Endothelial cell of umbilical vein (primary cell): ENCODE measurements around the gene FAM53A. TPM values are rescaled to one million over a fixed set of nuclear protein-coding genes. Genes with fewer than 3 reads are reported as not detected.

ENCODE experiments used
- Bru-seq: library from RNA; stranded (reverse); fragments of 400-500 nt; gene quantifications from one replicate; lab custom pipeline; 2021; lab: Mats Ljungman, UMichigan
- BruChase-seq, 2 experiments: library from RNA; stranded (reverse); fragments of 400-500 nt; gene quantifications; one replicate each; lab custom pipeline; 2021; lab: Mats Ljungman, UMichigan
- BruUV-seq: library from RNA; stranded (reverse); fragments of 400-500 nt; replicated peaks from 2 replicates; lab custom pipeline; 2021; lab: Mats Ljungman, UMichigan
- CTCF ChIA-PET: fragments of 300-600, 350-600 bp; sonication (Branson Sonifier 250); formaldehyde crosslinking; loops from one replicate; lab custom pipeline; 2021; ENCODE audit warnings: antibody characterized with exemption, inconsistent platforms; lab: Charles Lee
- POLR2A ChIA-PET: fragments of 300-600, 350-600 bp; sonication (Branson Sonifier 250); formaldehyde crosslinking; loops from one replicate; lab custom pipeline; 2021; ENCODE audit warnings: antibody characterized with exemption, inconsistent platforms; lab: Charles Lee
- DNase-seq: peaks from one replicate; pipeline ENCODE4 v3.0.0-alpha.2; 2011; ENCODE audit warnings: low read depth, low spot score
- FAIRE-seq: peaks from 2 replicates; lab custom pipeline; 2011; peaks lifted over from hg19 to GRCh38; lab: Jason Lieb, UNC
- H2AFZ ChIP-seq: 2 replicates; pipeline ENCODE4 v1.6.0; 2012; ENCODE audit warnings: low read depth, low read length, control low read depth, inconsistent platforms
- H3K27ac ChIP-seq: 2 replicates; pipeline ENCODE4 v1.5.1; 2011; ENCODE audit warnings: low read depth, mild to moderate bottlenecking, control low read depth, low read length, moderate library complexity; ENCODE audit not compliant: insufficient read depth
- H3K27me3 ChIP-seq, 2 experiments: 2 replicates each; pipeline versions ENCODE4 v1.6.0 to v1.6.1; 2011; ENCODE audit warnings: low read length in 2 of 2, mixed read lengths in 1 of 2; ENCODE audit not compliant: control insufficient read depth in 2 of 2, insufficient read depth in 2 of 2
- H3K36me3 ChIP-seq, 2 experiments: 2 replicates in 1 of 2; 3 replicates in 1 of 2; pipeline ENCODE4 v1.5.1; 2011; ENCODE audit warnings: low read length in 2 of 2, mild to moderate bottlenecking in 1 of 2, moderate library complexity in 1 of 2; ENCODE audit not compliant: control insufficient read depth in 2 of 2, insufficient read depth in 2 of 2; ENCODE audit errors: extremely low read depth in 1 of 2
- H3K4me1 ChIP-seq: 3 replicates; pipeline ENCODE4 v1.5.1; 2011; ENCODE audit warnings: mild to moderate bottlenecking, low read length; ENCODE audit not compliant: control insufficient read depth, insufficient read depth; ENCODE audit errors: extremely low read depth
- H3K4me2 ChIP-seq: 2 replicates; pipeline ENCODE4 v1.6.1; 2011; ENCODE audit warnings: low read length, control low read depth, mixed read lengths; ENCODE audit not compliant: insufficient read depth
- H3K4me3 ChIP-seq, 3 experiments: fragments of 200-600 bp in 1 of 3; sonication (generic), shearing (Covaris generic) in 1 of 3; replicated peaks in 1 of 3; 2 replicates each; pipeline ENCODE4 v1.5.1; 2011 to 2016; ENCODE audit warnings: control low read depth in 3 of 3, low read length in 3 of 3, mild to moderate bottlenecking in 2 of 3, inconsistent platforms in 1 of 3, low read depth in 1 of 3, moderate library complexity in 1 of 3; ENCODE audit not compliant: insufficient read depth in 1 of 3
- H3K79me2 ChIP-seq: 2 replicates; pipeline ENCODE4 v1.6.0; 2012; ENCODE audit warnings: low read length, inconsistent platforms; ENCODE audit not compliant: control insufficient read depth, insufficient read depth
- H3K9ac ChIP-seq: replicated peaks from 2 replicates; pipeline ENCODE3; 2011; ENCODE audit warnings: low read length, control low read depth; ENCODE audit not compliant: insufficient read depth; ENCODE audit errors: extremely low read depth
- H3K9me1 ChIP-seq: replicated peaks from 3 replicates; pipeline ENCODE4 v1.6.0; 2011; ENCODE audit warnings: mild to moderate bottlenecking, low read length; ENCODE audit not compliant: control insufficient read depth, insufficient read depth; ENCODE audit errors: extremely low read depth
- H3K9me3 ChIP-seq: replicated peaks from 2 replicates; pipeline ENCODE4 v1.5.1; 2012; ENCODE audit warnings: low read length, inconsistent platforms; ENCODE audit not compliant: control insufficient read depth, insufficient read depth
- H4K20me1 ChIP-seq: replicated peaks from 2 replicates; pipeline ENCODE3; 2011; ENCODE audit warnings: mild to moderate bottlenecking, low read length; ENCODE audit not compliant: control insufficient read depth, insufficient read depth; ENCODE audit errors: extremely low read depth
- JUN ChIP-seq: IDR thresholded peaks from 2 replicates; pipeline ENCODE4 v1.6.1; 2011; ENCODE audit warnings: borderline replicate concordance, low read depth; ENCODE audit not compliant: insufficient read length, insufficient read depth
- POLR2A ChIP-seq: IDR thresholded peaks from 2 replicates; pipeline ENCODE4 v1.6.1; 2012; ENCODE audit warnings: low read depth, mild to moderate bottlenecking, control low read depth, low read length
- POLR2AphosphoS5 ChIP-seq: IDR thresholded peaks from 2 replicates; pipeline ENCODE4 v1.6.1; 2012; ENCODE audit warnings: low read depth, mild to moderate bottlenecking, control low read depth, low read length, moderate library complexity; ENCODE audit not compliant: insufficient read depth
- dilution Hi-C: fragments of 300-500 bp; cut with MboI; formaldehyde crosslinking; loops from one replicate; pipeline ENCODE4 v1.15.0; 2019; ENCODE audit warnings: low sequenced_read_pairs; ENCODE audit not compliant: extremely low pct_ligation_motif_present
- intact Hi-C: fragments of 100-400 bp; cut with micrococcal nuclease; formaldehyde crosslinking; loops from one replicate; pipeline ENCODE4 v1.10.0; 2022
- long read RNA-seq: library from polyadenylated mRNA; stranded (forward); transcript quantifications from one replicate; pipeline ENCODE4 v2.0.0, GENCODE V29; 2021
- polyA minus RNA-seq, 3 experiments: library from RNA; depleted of rRNA, polyadenylated mRNA; stranded (reverse); fragments of >200 nt; gene quantifications; 1 replicate in 1 of 3; 2 replicates in 2 of 3; pipeline ENCODE4 v1.2.3, GENCODE V29; 2011
- polyA plus RNA-seq, 4 experiments: library from polyadenylated mRNA; depleted of rRNA in 3 of 4; stranded (reverse) in 3 of 4; unstranded in 1 of 4; fragments of >200 nt; gene quantifications; 2 replicates each; pipeline versions ENCODE4 v1.2.1 to v1.2.3, GENCODE V29; 2011 to 2012; ENCODE audit warnings: missing spikeins in 1 of 4
- total RNA-seq: library from RNA; stranded (reverse); gene quantifications from 2 replicates; pipeline ENCODE4 v1.2.3, GENCODE V29; 2021

The FAM53A gene, protein sequence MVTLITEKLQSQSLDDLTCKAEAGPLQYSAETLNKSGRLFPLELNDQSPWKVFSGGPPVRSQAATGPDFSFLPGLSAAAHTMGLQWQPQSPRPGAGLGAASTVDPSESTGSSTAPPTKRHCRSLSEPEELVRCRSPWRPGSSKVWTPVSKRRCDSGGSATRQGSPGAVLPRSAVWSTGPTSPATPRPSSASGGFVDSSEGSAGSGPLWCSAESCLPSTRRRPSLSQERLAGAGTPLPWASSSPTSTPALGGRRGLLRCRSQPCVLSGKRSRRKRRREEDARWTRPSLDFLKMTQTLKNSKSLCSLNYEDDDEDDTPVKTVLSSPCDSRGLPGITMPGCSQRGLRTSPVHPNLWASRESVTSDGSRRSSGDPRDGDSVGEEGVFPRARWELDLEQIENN
- total RNA-seq = 1.3 and 1.7 TPM in 2 replicates
- polyA plus RNA-seq = 1.3 and 1.8 TPM in 2 replicates
- 0.83 and 1.6 TPM in 2 replicates for polyA plus RNA-seq (2011; cell fraction: cytosol; rRNA removed)
- 2.0 and 2.8 TPM in 2 replicates for polyA plus RNA-seq (2011; cell fraction: nucleus; rRNA removed)
- 0.25 and 1.3 TPM in 2 replicates for polyA plus RNA-seq (2012)
- 0.45 and 0.75 TPM in 2 replicates for polyA minus RNA-seq
- 1.7 TPM for polyA minus RNA-seq (2011; cell fraction: cytosol; rRNA and poly(A)+ RNA removed)
- polyA minus RNA-seq (2011; cell fraction: nucleus; rRNA and poly(A)+ RNA removed) = 1.5 and 1.9 TPM in 2 replicates
- percentile 31 among the genes with signal in this experiment for Bru-seq, nascent RNA
- BruChase-seq, experiment 1, labeled RNA remaining after a 6-hour chase = percentile 40 among the genes with signal in this experiment
- percentile 37 among the genes with signal in this experiment for BruChase-seq, experiment 2, labeled RNA remaining after a 2-hour chase
- long read RNA-seq, partial matches to known transcripts = 0 of 1 reads
- long read RNA-seq, other reads (novel, unspliced or antisense) = 0 of 1 reads

DNA sequence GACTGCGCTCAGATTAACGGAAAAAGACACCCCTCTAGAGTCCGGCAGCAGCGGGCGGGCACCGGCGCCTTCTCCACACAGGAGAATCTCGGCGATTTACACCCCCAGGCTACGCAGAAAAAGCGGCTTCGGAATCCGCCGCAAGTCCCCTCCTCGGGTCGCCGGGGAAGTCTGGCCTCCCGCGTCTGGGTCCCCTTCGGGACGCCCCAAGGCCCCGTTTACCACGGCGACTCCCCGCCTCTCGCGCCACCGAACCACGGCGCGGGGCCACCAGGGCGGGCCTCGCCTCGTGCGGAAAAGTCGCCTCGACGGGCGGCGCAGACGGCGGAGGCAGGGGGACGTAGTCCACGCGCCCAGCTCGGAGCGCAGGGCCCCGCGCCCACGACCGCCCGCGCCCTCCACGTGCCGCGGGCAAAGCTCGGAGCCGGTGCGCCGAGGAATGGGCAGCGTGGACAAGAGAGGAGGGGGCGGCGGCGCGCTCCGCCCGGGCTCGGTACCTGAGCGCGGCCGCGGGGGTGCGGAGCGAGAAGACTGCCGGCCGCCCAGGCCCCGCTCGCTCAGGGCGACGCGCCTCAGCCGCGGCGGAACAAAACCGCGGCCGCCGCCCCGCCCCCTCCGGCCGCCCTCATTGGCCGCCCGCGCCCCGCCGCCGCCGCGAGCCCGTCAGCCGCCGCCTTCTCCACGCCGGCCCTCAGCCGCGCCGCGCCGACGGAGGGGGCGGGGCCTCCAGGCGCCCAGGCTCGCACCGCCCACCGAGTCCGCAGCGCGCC, at the start of gene FAM53A:
Gene FAM53A, minus strand, starts transcription at position 578 of the 770 bp plus-strand sequence. CDS start 15,572 bp downstream, outside the sequence.
- Histone ChIP-seq H3K79me2 (no peaks in the 10 kb centered on the region), H3K4me3 (peak within 1 kb of the TSS; percentile 19 to 49 (median 47)), H4K20me1 (no peaks in the 10 kb centered on the region), H3K27ac (no peak within 1 kb of the TSS), H3K36me3 (no peaks in the 10 kb centered on the region), H3K4me1 (peaks cover 10% of the 10 kb centered on the region), H3K9me3 (no peaks in the 10 kb centered on the region), H3K9me1 (no peaks in the 10 kb centered on the region), H2AFZ (peak within 1 kb of the TSS; percentile 90), H3K27me3 (no peaks in the 10 kb centered on the region), H3K4me2 (peak within 1 kb of the TSS; percentile 81), H3K9ac (peak within 1 kb of the TSS; percentile 34)
- DNase-seq (peak; percentile 84), FAIRE-seq (peak; percentile 79)
- peak; percentile 64 for TF ChIP-seq POLR2AphosphoS5
- TF ChIP-seq JUN = no peak
- peak; percentile 43 for TF ChIP-seq POLR2A
- intact Hi-C loops = loop anchor here (2.0 kb wide), 1 partner anchor 29 kb away; the partner anchor contains the start of gene SLBP
- no TSS peak for BruUV-seq
- ChIA-PET POLR2A (no interaction called here), CTCF (interaction anchor here (1.5 to 2.1 kb wide), 2 partner anchors 9 to 43 kb away, joined by 3 to 14 read pairs; no protein-coding TSS in a partner anchor)
- dilution Hi-C loops = no loop called here
